Left colon (tissue), 2 donors: ENCODE data around the gene INTU. TPM values are rescaled to one million over a fixed set of nuclear protein-coding genes. Genes with fewer than 3 reads are reported as not detected.

ENCODE experiments used
- ATAC-seq: fragments of 200-7000 bp; cut with Tn5 transposase; one replicate; pipeline ENCODE4 v1.9.1; 2020; ENCODE audit warnings: mild to moderate bottlenecking, moderate library complexity
- DNase-seq, 2 donors: peaks; one replicate each; pipeline ENCODE4 v3.0.0-alpha.2; 2020
- intact Hi-C, 2 donors: fragments of 100-400 bp; cut with DNase I in 1 of 2; cut with micrococcal nuclease in 1 of 2; formaldehyde crosslinking; loops; one replicate each; pipeline versions ENCODE4 v1.11.2 to v1.14.0; 2022; cut with DNase I, micrococcal nuclease
- total RNA-seq, 2 donors: library from RNA; stranded (reverse); fragmentation: NEBNext Ultra II Directional; extraction: Animal tissue kit (Norgen Biotek cat#: 25700); gene quantifications; one replicate each; pipeline ENCODE4 v1.2.1, GENCODE V29; 2021
- donor health status: DM: no; HTN: no; CAD: no.
- donor health status: DM: yes; HTN: yes; CAD: no.

INTU gene
- total RNA-seq, 2 donors from 2014 or later, result 3.4 to 3.8 TPM

GRCh38 chr4:127730142-127730913 lies 97.6 kb downstream of the INTU start, which contains the start of gene SLC25A31:
Gene SLC25A31, plus strand, starts transcription at chr4:127730400. Its CDS starts 146 bp downstream, at chr4:127730546.
- no peak for DNase-seq
- intact Hi-C loops, result loop anchor here in 1 of 2 donors (5.0 kb wide), 1 partner anchor 123 kb away; no protein-coding TSS in a partner anchor
- no peak for ATAC-seq

DNA sequence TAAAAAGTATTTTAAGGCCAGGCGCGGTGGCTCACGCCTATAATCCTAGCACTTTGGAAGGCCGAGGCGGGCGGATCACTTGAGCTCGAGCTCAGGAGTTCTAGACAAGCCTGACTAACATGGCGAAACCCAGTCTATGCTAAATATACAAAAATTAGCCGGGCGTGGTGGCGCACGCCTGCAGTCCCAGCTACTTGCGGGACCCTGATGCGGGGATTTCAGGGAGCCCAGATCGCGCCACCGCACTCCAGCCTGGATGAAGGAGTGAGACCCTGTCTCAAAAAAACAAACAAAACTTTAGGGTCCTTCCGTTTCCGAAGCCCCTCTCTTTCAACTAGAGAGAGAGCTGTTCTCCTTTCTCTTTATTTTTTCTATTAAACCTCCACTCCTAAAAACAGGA lies 98.6 kb downstream of the INTU start:
- DNase-seq (no peak), ATAC-seq (no peak)
- intact Hi-C loops, result loop anchor here in 1 of 2 donors (5.0 kb wide), 1 partner anchor 124 kb away; no protein-coding TSS in a partner anchor

GRCh38 chr4:127732623-127733328 lies 100.0 kb downstream of the INTU start:
- no peak for DNase-seq
- peak; percentile 47 for ATAC-seq
- intact Hi-C loops, result loop anchor here in 1 of 2 donors (5.0 kb wide), 1 partner anchor 125 kb away; no protein-coding TSS in a partner anchor

DNA sequence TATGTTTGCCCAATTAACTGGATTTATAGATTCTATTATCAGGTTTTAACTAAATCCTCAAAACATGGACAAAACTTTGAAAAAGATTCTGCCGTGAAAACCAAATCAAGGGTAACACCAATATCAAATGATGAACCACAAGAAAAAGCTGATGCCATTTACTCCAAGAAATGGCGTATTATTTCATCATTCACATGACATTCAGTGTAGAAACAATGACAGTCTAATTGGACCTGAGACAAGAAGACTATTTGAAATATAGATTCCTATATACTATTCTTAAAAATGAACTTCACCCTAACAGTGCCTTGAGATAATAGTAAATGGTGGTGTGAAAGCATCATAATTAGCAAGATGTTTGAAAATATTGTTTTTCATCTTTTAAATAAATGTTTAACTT lies 102.2 kb downstream of the INTU start:
- DNase-seq (no peak), ATAC-seq (no peak)
- intact Hi-C loops, result loop anchor here in 1 of 2 donors (5.0 kb wide), 1 partner anchor 128 kb away; no protein-coding TSS in a partner anchor

DNA sequence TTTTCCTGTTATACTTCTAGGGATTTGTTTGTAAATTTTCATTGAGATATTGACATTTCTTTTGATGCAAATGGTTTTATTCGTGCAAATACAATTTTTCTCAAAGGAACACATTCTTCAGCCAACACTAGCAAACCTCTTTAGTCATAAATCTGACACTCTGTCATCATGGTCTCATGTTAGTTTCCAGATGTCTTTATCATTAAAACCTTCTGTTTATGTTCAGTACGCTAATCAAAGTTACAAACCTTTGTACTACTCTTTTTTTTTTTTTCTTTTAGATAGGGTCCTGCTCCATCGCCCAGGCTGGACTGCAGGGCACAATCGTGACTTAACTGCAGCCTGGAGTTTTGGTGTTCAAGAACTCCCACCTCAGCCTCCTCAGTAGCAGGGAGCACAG lies 104.5 kb downstream of the INTU start:
- intact Hi-C loops, result no loop called here
- ATAC-seq, result no peak
- no peak for DNase-seq

DNA sequence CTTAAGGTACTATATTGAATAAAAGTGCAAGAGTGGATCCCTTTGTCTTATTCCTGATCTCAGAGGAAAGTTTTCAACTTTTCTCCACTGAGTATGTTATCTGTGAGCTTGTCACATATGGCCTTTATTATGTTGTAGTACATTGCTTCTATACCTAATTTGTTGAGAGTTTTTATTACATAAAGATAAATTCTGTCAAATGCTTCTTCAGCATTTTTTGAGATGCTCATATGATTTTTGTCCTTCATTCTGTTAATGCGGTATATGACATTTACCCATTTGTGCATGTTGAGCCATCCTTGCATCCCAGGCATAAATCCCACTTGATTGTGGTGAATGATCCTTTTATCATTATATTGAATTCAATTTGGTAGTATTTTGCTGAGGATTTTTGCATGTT lies 108.5 kb downstream of the INTU start:
- DNase-seq (no peak), ATAC-seq (no peak)
- intact Hi-C loops, result no loop called here

DNA sequence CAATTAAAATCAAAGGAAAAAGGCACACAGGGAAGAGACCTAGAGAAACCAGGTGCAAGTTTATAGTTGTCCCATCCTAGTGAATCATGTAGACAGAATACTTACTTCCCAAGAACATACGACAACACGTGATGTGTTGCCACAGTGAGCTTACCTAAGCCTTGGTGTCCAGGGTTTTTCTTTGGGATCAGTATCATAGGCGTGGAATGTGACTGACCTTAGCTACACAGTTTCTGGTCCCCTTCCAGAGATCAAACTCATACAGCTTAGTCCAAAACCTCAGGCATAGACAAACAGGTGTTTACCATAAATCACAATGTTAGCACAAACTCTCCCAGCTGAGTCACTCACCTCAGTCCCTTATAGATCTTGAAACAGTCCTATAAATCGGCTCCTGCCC lies 115.1 kb downstream of the INTU start:
- no peak for ATAC-seq
- DNase-seq, result no peak
- intact Hi-C loops, result no loop called here

DNA sequence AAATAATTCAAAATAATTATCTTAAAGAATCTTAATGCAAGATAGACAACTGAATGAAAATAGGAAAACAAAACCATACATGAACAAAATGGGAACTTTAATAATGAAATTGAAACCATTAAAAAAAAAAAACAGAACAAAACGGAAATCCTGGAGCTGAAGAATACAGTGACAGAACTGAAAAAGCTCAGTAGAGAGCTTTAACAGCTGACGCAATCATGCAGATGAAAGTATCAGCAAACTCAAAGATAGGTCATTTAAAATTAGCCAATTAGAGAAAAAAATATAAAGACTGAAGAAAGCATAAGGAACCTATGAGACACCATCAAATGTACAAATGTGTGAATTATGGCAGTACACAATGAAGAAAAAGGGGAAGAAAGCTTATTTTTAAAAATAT lies 116.2 kb downstream of the INTU start:
- ATAC-seq (no peak), DNase-seq (no peak)
- intact Hi-C loops, result no loop called here

DNA sequence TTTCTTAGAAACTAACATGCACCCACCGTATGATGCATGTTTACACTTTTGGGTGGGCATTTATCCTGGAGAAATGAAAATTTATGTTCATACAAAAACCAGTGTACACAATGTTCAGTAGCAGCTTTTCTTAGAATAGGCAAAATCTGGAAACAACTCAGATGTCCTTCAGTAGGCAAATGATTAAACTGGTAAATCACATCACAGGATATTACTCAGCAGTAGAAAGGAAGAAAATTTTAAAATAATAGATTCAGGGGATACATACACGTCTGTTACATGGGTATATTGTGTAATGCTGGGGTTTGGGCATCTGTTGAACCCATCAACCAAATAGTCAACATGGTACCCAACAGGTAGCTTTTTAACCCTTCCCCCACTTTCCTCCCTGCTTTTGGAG lies 124.1 kb downstream of the INTU start:
- ATAC-seq, result no peak
- intact Hi-C loops, result no loop called here

DNA sequence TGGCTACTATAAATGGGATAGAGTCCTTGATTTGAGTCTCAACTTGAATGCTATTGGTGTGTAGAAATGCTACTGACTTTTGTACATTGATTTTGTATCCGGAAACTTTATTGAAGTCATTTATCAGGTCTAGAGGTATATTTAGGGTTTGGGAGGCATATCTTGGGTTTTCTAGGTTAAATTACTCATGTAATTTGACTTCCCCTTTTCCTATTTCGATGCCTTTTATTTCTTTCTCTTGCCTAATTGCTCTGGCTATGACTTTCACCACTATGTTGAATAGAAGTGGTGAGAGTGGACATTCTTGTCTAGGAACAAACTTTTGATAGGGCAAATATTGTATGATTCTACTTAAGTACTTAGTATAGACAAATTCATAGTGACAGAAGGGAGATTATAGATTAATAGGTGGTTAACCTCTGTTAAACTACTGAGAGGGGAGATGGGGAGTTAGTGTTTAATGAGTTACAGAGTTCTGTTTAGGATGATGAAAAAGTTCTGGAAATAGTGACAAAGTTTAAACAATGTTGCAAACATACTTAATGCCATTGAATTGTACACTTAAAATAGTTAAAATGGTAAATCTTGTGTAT lies 126.6 kb downstream of the INTU start:
- DNase-seq (no peak), ATAC-seq (no peak)
- intact Hi-C loops, result no loop called here

More for the DNA sequence above, 124.1 kb downstream of the INTU start:
- no peak for DNase-seq

DNA sequence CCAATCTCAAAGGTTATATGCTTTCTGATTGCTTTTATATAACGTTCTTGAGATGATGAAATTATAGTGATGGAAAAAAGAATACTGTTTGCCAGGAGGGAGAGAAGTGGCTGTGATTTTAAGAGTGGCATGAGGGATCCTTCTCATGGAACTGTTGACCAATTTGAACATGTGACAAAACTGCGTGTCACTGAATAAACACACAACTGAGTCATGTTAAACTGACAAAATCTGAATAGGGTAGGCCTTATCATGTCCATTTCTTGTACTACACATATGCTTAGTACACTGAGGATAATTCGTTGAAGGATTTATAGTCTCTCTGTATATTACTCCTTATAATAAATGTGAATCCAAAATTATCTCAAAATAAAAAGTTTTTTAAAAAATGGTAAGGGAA lies 127.1 kb downstream of the INTU start:
- no peak for DNase-seq
- no peak for ATAC-seq
- intact Hi-C loops, result no loop called here

GRCh38 chr4:127771535-127772275 lies 138.9 kb downstream of the INTU start:
- intact Hi-C loops, result no loop called here
- ATAC-seq, result no peak
- DNase-seq, result no peak

- intact Hi-C loops, result no loop called here
- no peak for ATAC-seq
Observed at GRCh38 chr4:127772769-127773671, 140.3 kb downstream of the INTU start.

DNA sequence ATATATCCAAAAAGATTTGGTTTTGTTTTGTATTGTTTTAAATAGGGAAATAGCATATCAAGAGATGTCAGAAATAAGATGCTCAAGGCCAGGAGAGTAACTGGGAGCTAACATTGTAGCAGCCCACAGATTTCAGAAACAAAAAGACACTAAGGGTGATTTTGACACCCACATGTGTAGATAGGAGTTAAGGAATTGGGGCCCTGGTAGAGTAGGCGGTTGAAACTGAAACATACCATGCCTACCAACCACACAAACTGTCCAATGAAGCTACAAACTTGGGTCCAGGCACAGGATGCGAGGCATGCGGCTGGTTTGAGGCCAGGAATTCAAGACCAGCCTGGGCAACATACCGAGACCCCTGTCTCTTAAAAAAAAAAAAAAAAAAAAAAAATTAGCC lies 143.1 kb downstream of the INTU start:
- DNase-seq (no peak), ATAC-seq (no peak)
- intact Hi-C loops, result no loop called here

More at GRCh38 chr4:127772769-127773671, 140.3 kb downstream of the INTU start:
- no peak for DNase-seq
